Measurements from ENCODE around the gene LMNA.
A peak's percentile ranks its signal among the peaks of the same experiment; 100 is the strongest.

LMNA gene

GRCh38 chr1:156151093-156151688, 36.7 kb downstream of the LMNA start:
- H3K4me3 ChIP-seq (ENCODE audit: low read depth in 1 of 2, low read length in 2 of 2) = no peak overlapping the region
- H3K27ac ChIP-seq (ENCODE audit: low read depth, low read length) = no peak overlapping the region
- H3K9me3 ChIP-seq (ENCODE audit: low read length) = no peaks in the 10 kb centered on the region
- H3K36me3 ChIP-seq (ENCODE audit: insufficient read depth, low read length) = no peaks in the 10 kb centered on the region
- no peak overlapping the region for H3K9ac ChIP-seq (ENCODE audit: low read length)
- H3K27me3 ChIP-seq (ENCODE audit: control insufficient read depth in 1 of 2, insufficient read depth in 2 of 2, low read length in 2 of 2) = peaks cover 13 to 21% of the 10 kb centered on the region in 2 donors
- H3K4me1 ChIP-seq (ENCODE audit: insufficient read depth, low read length) = peaks cover 10% of the 10 kb centered on the region

- Histone ChIP-seq H3K27ac (ENCODE audit: low read depth, low read length) (no peak overlapping the region), H3K9me3 (ENCODE audit: low read length) (no peaks in the 10 kb centered on the region), H3K27me3 (ENCODE audit: control insufficient read depth in 1 of 2, insufficient read depth in 2 of 2, low read length in 2 of 2) (peaks cover 13 to 21% of the 10 kb centered on the region in 2 donors), H3K9ac (ENCODE audit: low read length) (no peak overlapping the region), H3K4me3 (ENCODE audit: low read depth in 1 of 2, low read length in 2 of 2) (no peak overlapping the region), H3K36me3 (ENCODE audit: insufficient read depth, low read length) (no peaks in the 10 kb centered on the region), H3K4me1 (ENCODE audit: insufficient read depth, low read length) (no peaks in the 10 kb centered on the region)
Observed at GRCh38 chr1:156152628-156153027, 38.1 kb downstream of the LMNA start.

GRCh38 chr1:156153362-156153761, 38.9 kb downstream of the LMNA start, which contains the start of gene SEMA4A:
Gene SEMA4A, plus strand, starts transcription at chr1:156153585. Its CDS starts 994 bp downstream, at chr1:156154579.
- H3K4me3 ChIP-seq (ENCODE audit: low read depth in 1 of 2, low read length in 2 of 2) = no peak within 1 kb of the TSS
- H3K9me3 ChIP-seq (ENCODE audit: low read length) = no peaks in the 10 kb centered on the region
- H3K27ac ChIP-seq (ENCODE audit: low read depth, low read length) = no peak within 1 kb of the TSS
- no peak within 1 kb of the TSS for H3K9ac ChIP-seq (ENCODE audit: low read length)
- H3K36me3 ChIP-seq (ENCODE audit: insufficient read depth, low read length) = no peaks in the 10 kb centered on the region
- peaks cover 13 to 21% of the 10 kb centered on the region in 2 donors for H3K27me3 ChIP-seq (ENCODE audit: control insufficient read depth in 1 of 2, insufficient read depth in 2 of 2, low read length in 2 of 2)
- H3K4me1 ChIP-seq (ENCODE audit: insufficient read depth, low read length) = no peaks in the 10 kb centered on the region

GRCh38 chr1:156154317-156154749, 39.8 kb downstream of the LMNA start:
- H3K4me3 ChIP-seq (ENCODE audit: low read depth in 1 of 2, low read length in 2 of 2) = no peak overlapping the region
- H3K9ac ChIP-seq (ENCODE audit: low read length) = no peak overlapping the region
- no peaks in the 10 kb centered on the region for H3K4me1 ChIP-seq (ENCODE audit: insufficient read depth, low read length)
- H3K27ac ChIP-seq (ENCODE audit: low read depth, low read length) = no peak overlapping the region
- H3K27me3 ChIP-seq (ENCODE audit: control insufficient read depth in 1 of 2, insufficient read depth in 2 of 2, low read length in 2 of 2) = peaks cover 9 to 19% of the 10 kb centered on the region in 2 donors
- H3K9me3 ChIP-seq (ENCODE audit: low read length) = no peaks in the 10 kb centered on the region
- H3K36me3 ChIP-seq (ENCODE audit: insufficient read depth, low read length) = no peaks in the 10 kb centered on the region

GRCh38 chr1:156155756-156156510, 41.4 kb downstream of the LMNA start:
- peaks cover 2 to 4% of the 10 kb centered on the region in 2 donors for H3K27me3 ChIP-seq (ENCODE audit: control insufficient read depth in 1 of 2, insufficient read depth in 2 of 2, low read length in 2 of 2)
- H3K9ac ChIP-seq (ENCODE audit: low read length) = no peak overlapping the region
- no peaks in the 10 kb centered on the region for H3K4me1 ChIP-seq (ENCODE audit: insufficient read depth, low read length)
- H3K4me3 ChIP-seq (ENCODE audit: low read depth in 1 of 2, low read length in 2 of 2) = no peak overlapping the region
- H3K9me3 ChIP-seq (ENCODE audit: low read length) = no peaks in the 10 kb centered on the region
- no peak overlapping the region for H3K27ac ChIP-seq (ENCODE audit: low read depth, low read length)
- H3K36me3 ChIP-seq (ENCODE audit: insufficient read depth, low read length) = no peaks in the 10 kb centered on the region

GRCh38 chr1:156157506-156157905, 43.0 kb downstream of the LMNA start:
- H3K4me3 ChIP-seq (ENCODE audit: low read depth in 1 of 2, low read length in 2 of 2) = no peak overlapping the region
- H3K36me3 ChIP-seq (ENCODE audit: insufficient read depth, low read length) = no peaks in the 10 kb centered on the region
- H3K9ac ChIP-seq (ENCODE audit: low read length) = no peak overlapping the region
- no peaks in the 10 kb centered on the region for H3K9me3 ChIP-seq (ENCODE audit: low read length)
- H3K4me1 ChIP-seq (ENCODE audit: insufficient read depth, low read length) = peaks cover 7% of the 10 kb centered on the region
- no peak overlapping the region for H3K27ac ChIP-seq (ENCODE audit: low read depth, low read length)
- H3K27me3 ChIP-seq (ENCODE audit: control insufficient read depth in 1 of 2, insufficient read depth in 2 of 2, low read length in 2 of 2) = no peaks in the 10 kb centered on the region

- Histone ChIP-seq H3K4me3 (ENCODE audit: low read depth in 1 of 2, low read length in 2 of 2) (no peak overlapping the region), H3K4me1 (ENCODE audit: insufficient read depth, low read length) (peaks cover 7% of the 10 kb centered on the region), H3K27me3 (ENCODE audit: control insufficient read depth in 1 of 2, insufficient read depth in 2 of 2, low read length in 2 of 2) (no peaks in the 10 kb centered on the region), H3K27ac (ENCODE audit: low read depth, low read length) (no peak overlapping the region), H3K9me3 (ENCODE audit: low read length) (no peaks in the 10 kb centered on the region), H3K9ac (ENCODE audit: low read length) (no peak overlapping the region), H3K36me3 (ENCODE audit: insufficient read depth, low read length) (no peaks in the 10 kb centered on the region)
Observed at GRCh38 chr1:156157966-156158365, 43.5 kb downstream of the LMNA start.

- Histone ChIP-seq H3K36me3 (ENCODE audit: insufficient read depth, low read length) (no peaks in the 10 kb centered on the region), H3K27me3 (ENCODE audit: control insufficient read depth in 1 of 2, insufficient read depth in 2 of 2, low read length in 2 of 2) (no peaks in the 10 kb centered on the region), H3K9ac (ENCODE audit: low read length) (no peak overlapping the region), H3K9me3 (ENCODE audit: low read length) (no peaks in the 10 kb centered on the region), H3K4me1 (ENCODE audit: insufficient read depth, low read length) (peaks cover 7% of the 10 kb centered on the region), H3K4me3 (ENCODE audit: low read depth in 1 of 2, low read length in 2 of 2) (peak overlapping the region; percentile 21 to 54), H3K27ac (ENCODE audit: low read depth, low read length) (peak overlapping the region; percentile 49)
Observed at GRCh38 chr1:156160000-156160742, 45.7 kb downstream of the LMNA start.

- peak overlapping the region; percentile 21 to 54 for H3K4me3 ChIP-seq (ENCODE audit: low read depth in 1 of 2, low read length in 2 of 2)
Observed at GRCh38 chr1:156160743-156161171, 46.2 kb downstream of the LMNA start.

GRCh38 chr1:156162430-156163037, 48.0 kb downstream of the LMNA start:
- Histone ChIP-seq H3K36me3 (ENCODE audit: insufficient read depth, low read length) (no peaks in the 10 kb centered on the region), H3K27me3 (ENCODE audit: control insufficient read depth in 1 of 2, insufficient read depth in 2 of 2, low read length in 2 of 2) (no peaks in the 10 kb centered on the region), H3K4me1 (ENCODE audit: insufficient read depth, low read length) (peaks cover 7% of the 10 kb centered on the region), H3K4me3 (ENCODE audit: low read depth in 1 of 2, low read length in 2 of 2) (no peak overlapping the region), H3K27ac (ENCODE audit: low read depth, low read length) (peak overlapping the region; percentile 44), H3K9ac (ENCODE audit: low read length) (no peak overlapping the region), H3K9me3 (ENCODE audit: low read length) (no peaks in the 10 kb centered on the region)

More at GRCh38 chr1:156160743-156161171, 46.2 kb downstream of the LMNA start:
- Histone ChIP-seq H3K4me1 (ENCODE audit: insufficient read depth, low read length) (peaks cover 7% of the 10 kb centered on the region), H3K27me3 (ENCODE audit: control insufficient read depth in 1 of 2, insufficient read depth in 2 of 2, low read length in 2 of 2) (no peaks in the 10 kb centered on the region), H3K27ac (ENCODE audit: low read depth, low read length) (peak overlapping the region; percentile 49), H3K9ac (ENCODE audit: low read length) (no peak overlapping the region), H3K36me3 (ENCODE audit: insufficient read depth, low read length) (no peaks in the 10 kb centered on the region), H3K9me3 (ENCODE audit: low read length) (no peaks in the 10 kb centered on the region)

GRCh38 chr1:156163712-156164111, 49.2 kb downstream of the LMNA start:
- H3K4me1 ChIP-seq (ENCODE audit: insufficient read depth, low read length) = peaks cover 7% of the 10 kb centered on the region
- no peak overlapping the region for H3K9ac ChIP-seq (ENCODE audit: low read length)
- no peaks in the 10 kb centered on the region for H3K9me3 ChIP-seq (ENCODE audit: low read length)
- no peaks in the 10 kb centered on the region for H3K27me3 ChIP-seq (ENCODE audit: control insufficient read depth in 1 of 2, insufficient read depth in 2 of 2, low read length in 2 of 2)
- no peak overlapping the region for H3K4me3 ChIP-seq (ENCODE audit: low read depth in 1 of 2, low read length in 2 of 2)
- H3K36me3 ChIP-seq (ENCODE audit: insufficient read depth, low read length) = no peaks in the 10 kb centered on the region
- H3K27ac ChIP-seq (ENCODE audit: low read depth, low read length) = no peak overlapping the region

All from muscle layer of colon (tissue), 2 donors.